ENCODE results near the gene SFMBT2. TPM values are rescaled to one million over a fixed set of nuclear protein-coding genes. Genes with fewer than 3 reads are reported as not detected.
"Not testable (repeated sequence)": the region's sequence is repeated elsewhere in the genome, so short reads cannot be mapped to it uniquely, and the experiment has no call there.

The SFMBT2 gene
- total RNA-seq, 1 donor from 2014 or later, result 14.6 TPM

- DNase-seq (ENCODE audit: low spot score) (peak; percentile 79), ATAC-seq (peak; percentile 33)
- intact Hi-C loops (cut with DNase I), result no loop called here
Observed at GRCh38 chr10:7407368-7408290, 3.2 kb downstream of the SFMBT2 start.

- ATAC-seq (no peak), DNase-seq (ENCODE audit: low spot score) (no peak)
- intact Hi-C loops (cut with DNase I), result no loop called here
Observed at GRCh38 chr10:7406712-7407333, 4.0 kb downstream of the SFMBT2 start.

GRCh38 chr10:7405637-7406036 is 5.2 kb downstream of the SFMBT2 start:
- no peak for DNase-seq (ENCODE audit: low spot score)
- no peak for ATAC-seq
- intact Hi-C loops (cut with DNase I), result no loop called here

- DNase-seq (ENCODE audit: low spot score) (no peak), ATAC-seq (no peak)
- intact Hi-C loops (cut with DNase I), result no loop called here
Observed at GRCh38 chr10:7403620-7404019, 7.2 kb downstream of the SFMBT2 start.

GRCh38 chr10:7401782-7402181 is 9.1 kb downstream of the SFMBT2 start:
- ATAC-seq (no peak), DNase-seq (ENCODE audit: low spot score) (no peak)
- intact Hi-C loops (cut with DNase I), result no loop called here

GRCh38 chr10:7401156-7401555 is 9.7 kb downstream of the SFMBT2 start:
- intact Hi-C loops (cut with DNase I), result no loop called here
- ATAC-seq (no peak), DNase-seq (ENCODE audit: low spot score) (no peak)

GRCh38 chr10:7400068-7400715 is 10.6 kb downstream of the SFMBT2 start:
- no peak for DNase-seq (ENCODE audit: low spot score)
- no peak for ATAC-seq
- intact Hi-C loops (cut with DNase I), result no loop called here

GRCh38 chr10:7399533-7399932 is 11.3 kb downstream of the SFMBT2 start:
- ATAC-seq, result no peak
- intact Hi-C loops (cut with DNase I), result no loop called here
- DNase-seq (ENCODE audit: low spot score), result no peak

GRCh38 chr10:7397049-7398035 is 13.5 kb downstream of the SFMBT2 start:
- DNase-seq (ENCODE audit: low spot score), result no peak
- no peak for ATAC-seq
- intact Hi-C loops (cut with DNase I), result no loop called here

- intact Hi-C loops (cut with DNase I); ATAC-seq; DNase-seq (ENCODE audit: low spot score): not testable (repeated sequence)
Observed at GRCh38 chr10:7392301-7392700, 18.5 kb downstream of the SFMBT2 start.

GRCh38 chr10:7391748-7392147 is 19.1 kb downstream of the SFMBT2 start:
- DNase-seq (ENCODE audit: low spot score), result no peak
- intact Hi-C loops (cut with DNase I), result no loop called here
- ATAC-seq, result no peak

GRCh38 chr10:7390689-7391110 is 20.1 kb downstream of the SFMBT2 start:
- intact Hi-C loops (cut with DNase I); ATAC-seq; DNase-seq (ENCODE audit: low spot score): not testable (repeated sequence)

- ATAC-seq (no peak), DNase-seq (ENCODE audit: low spot score) (no peak)
- intact Hi-C loops (cut with DNase I), result no loop called here
Observed at GRCh38 chr10:7389844-7390243, 21.0 kb downstream of the SFMBT2 start.

- intact Hi-C loops (cut with DNase I), result no loop called here
- DNase-seq (ENCODE audit: low spot score) (no peak), ATAC-seq (no peak)
Observed at GRCh38 chr10:7389346-7389745, 21.5 kb downstream of the SFMBT2 start.

GRCh38 chr10:7388602-7389001 is 22.2 kb downstream of the SFMBT2 start:
- intact Hi-C loops (cut with DNase I), result no loop called here
- ATAC-seq, result no peak
- no peak for DNase-seq (ENCODE audit: low spot score)

GRCh38 chr10:7388149-7388548 is 22.7 kb downstream of the SFMBT2 start:
- intact Hi-C loops (cut with DNase I); DNase-seq (ENCODE audit: low spot score); ATAC-seq: not testable (repeated sequence)

GRCh38 chr10:7385114-7385513 is 25.7 kb downstream of the SFMBT2 start:
- intact Hi-C loops (cut with DNase I), result no loop called here
- ATAC-seq (no peak), DNase-seq (ENCODE audit: low spot score) (no peak)

- intact Hi-C loops (cut with DNase I), result no loop called here
- DNase-seq (ENCODE audit: low spot score) (no peak), ATAC-seq (no peak)
Observed at GRCh38 chr10:7383442-7383841, 27.4 kb downstream of the SFMBT2 start.

Data from sciatic nerve (tissue), 2 donors.